ENCODE measurements around the gene TAF1A. TPM values are rescaled to one million over a fixed set of nuclear protein-coding genes. Genes with fewer than 3 reads are reported as not detected.

Gene TAF1A
- total RNA-seq, 4 donors from 2014 or later = 2.5 to 4.5 (median 3.9) TPM

DNA sequence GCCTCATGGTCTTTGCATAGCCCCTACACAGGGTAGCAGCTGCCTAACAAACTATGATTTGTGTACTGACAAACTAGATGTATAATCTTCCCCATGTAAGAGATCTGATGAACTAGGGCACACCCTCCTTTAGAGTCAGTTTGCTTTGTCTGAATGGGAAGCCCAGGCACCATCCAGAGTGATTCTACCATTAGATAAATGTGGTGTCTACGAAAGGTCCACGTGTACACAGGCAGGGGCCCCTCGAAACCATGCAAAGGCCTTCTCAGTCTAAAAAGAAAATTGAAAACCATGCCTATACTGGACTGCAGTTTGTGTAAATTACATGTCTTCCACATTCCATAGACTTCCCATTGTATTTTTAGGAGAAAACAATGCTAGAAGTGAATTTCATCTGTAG is 60.6 kb downstream of the TAF1A start:
- Histone ChIP-seq H3K9me3 (no peaks in the 10 kb centered on the region), H3K27me3 (peaks cover 0 to 13% (median 0%) of the 10 kb centered on the region in 4 donors), H3K4me3 (no peak overlapping the region), H3K4me1 (no peaks in the 10 kb centered on the region), H3K27ac (replicated peaks in 1 of 4) (no peak overlapping the region), H3K36me3 (no peaks in the 10 kb centered on the region)
- intact Hi-C loops (cut with DNase I) = no loop called here
- DNase-seq (ENCODE audit: extremely low spot score) = peak; percentile 72
- TF ChIP-seq CTCF (IDR thresholded peaks at IDR 0.05) (no peak), EP300 (IDR thresholded peaks at IDR 0.05) (no peak), POLR2A (IDR thresholded peaks at IDR 0.05; ENCODE audit: low read depth) (no peak), POLR2AphosphoS5 (IDR thresholded peaks at IDR 0.05) (no peak)
- 92% methylated on average over 3 of the region's 3 CpGs for WGBS

GRCh38 chr1:222525951-222526350 is 63.8 kb downstream of the TAF1A start:
- Histone ChIP-seq H3K4me1 (no peaks in the 10 kb centered on the region), H3K27ac (replicated peaks in 1 of 4) (no peak overlapping the region), H3K36me3 (no peaks in the 10 kb centered on the region), H3K9me3 (no peaks in the 10 kb centered on the region), H3K4me3 (no peak overlapping the region), H3K27me3 (peaks cover 0 to 13% (median 0%) of the 10 kb centered on the region in 4 donors)
- 81% methylated on average over 2 of the region's 2 CpGs for WGBS
- no peak for DNase-seq (ENCODE audit: extremely low spot score)
- TF ChIP-seq POLR2AphosphoS5 (IDR thresholded peaks at IDR 0.05) = no peak
- TF ChIP-seq POLR2A (IDR thresholded peaks at IDR 0.05; ENCODE audit: low read depth) = no peak
- TF ChIP-seq EP300 (IDR thresholded peaks at IDR 0.05) = no peak
- TF ChIP-seq CTCF (IDR thresholded peaks at IDR 0.05) = no peak
- intact Hi-C loops (cut with DNase I) = no loop called here

GRCh38 chr1:222523852-222524251 is 65.9 kb downstream of the TAF1A start:
- Histone ChIP-seq H3K27ac (replicated peaks in 1 of 4) (no peak overlapping the region), H3K4me3 (no peak overlapping the region), H3K9me3 (no peaks in the 10 kb centered on the region), H3K27me3 (peaks cover 0 to 13% (median 0%) of the 10 kb centered on the region in 4 donors), H3K4me1 (no peaks in the 10 kb centered on the region), H3K36me3 (no peaks in the 10 kb centered on the region)
- WGBS = 56% methylated on average over 3 of the region's 3 CpGs
- DNase-seq (ENCODE audit: extremely low spot score) = peak; percentile 60
- TF ChIP-seq EP300 (IDR thresholded peaks at IDR 0.05) = no peak
- TF ChIP-seq POLR2AphosphoS5 (IDR thresholded peaks at IDR 0.05) = no peak
- no peak for TF ChIP-seq POLR2A (IDR thresholded peaks at IDR 0.05; ENCODE audit: low read depth)
- TF ChIP-seq CTCF (IDR thresholded peaks at IDR 0.05) = no peak
- intact Hi-C loops (cut with DNase I) = no loop called here

DNA sequence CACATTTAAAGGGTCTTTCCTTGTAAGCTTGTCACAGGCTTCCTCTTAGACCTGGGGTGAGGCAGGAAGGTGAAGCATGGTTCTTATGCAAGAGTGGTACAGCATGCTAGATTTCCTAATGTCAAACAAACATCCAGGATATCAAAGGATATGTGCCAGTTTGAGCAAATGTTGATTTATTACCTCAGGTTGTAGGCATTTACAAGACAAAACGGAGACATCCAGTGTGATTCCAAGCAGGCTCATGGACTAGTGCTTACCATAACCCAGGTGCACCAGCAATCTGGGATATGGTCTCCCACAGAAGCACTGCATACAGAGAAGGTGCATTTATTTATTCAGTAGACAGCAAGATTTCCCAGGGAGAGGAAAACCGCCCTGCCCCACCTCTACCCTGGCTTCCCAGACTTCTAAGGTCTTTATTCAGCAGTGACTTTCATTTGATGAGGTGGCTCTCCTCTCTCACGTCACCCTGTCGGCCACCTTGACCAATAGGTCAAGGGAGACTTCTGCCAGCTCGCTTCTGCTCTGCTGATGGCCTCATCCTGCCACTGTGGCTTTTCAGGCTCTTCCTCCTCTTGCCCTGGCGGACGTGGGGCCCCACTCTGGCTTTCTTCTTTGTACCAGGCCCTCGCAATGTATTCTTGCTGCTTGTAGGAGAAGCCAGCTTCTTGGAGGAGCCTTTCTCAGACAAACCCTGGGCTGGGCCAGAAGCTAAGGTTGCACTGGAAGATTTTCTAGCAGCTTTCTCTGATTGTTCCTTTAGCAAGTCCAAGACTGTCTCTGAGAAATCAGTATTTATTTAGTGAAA is 67.4 kb downstream of the TAF1A start:
- no peak for TF ChIP-seq POLR2A (IDR thresholded peaks at IDR 0.05; ENCODE audit: low read depth)
- no peak for TF ChIP-seq EP300 (IDR thresholded peaks at IDR 0.05)
- TF ChIP-seq CTCF (IDR thresholded peaks at IDR 0.05) = no peak
- TF ChIP-seq POLR2AphosphoS5 (IDR thresholded peaks at IDR 0.05) = no peak
- WGBS = 74% methylated on average over 8 of the region's 8 CpGs
- intact Hi-C loops (cut with DNase I) = no loop called here
- Histone ChIP-seq H3K4me1 (no peaks in the 10 kb centered on the region), H3K27me3 (peaks cover 0 to 9% (median 0%) of the 10 kb centered on the region in 4 donors), H3K27ac (replicated peaks in 1 of 4) (no peak overlapping the region), H3K36me3 (no peaks in the 10 kb centered on the region), H3K4me3 (no peak overlapping the region), H3K9me3 (no peaks in the 10 kb centered on the region)
- peak; percentile 83 for DNase-seq (ENCODE audit: extremely low spot score)
